H9 (cell line): ENCODE results near the gene RASGRF1. TPM values are rescaled to one million over a fixed set of nuclear protein-coding genes. Genes with fewer than 3 reads are reported as not detected.

Experiments used
- DNase-seq: peaks from one replicate; pipeline ENCODE4 v3.0.0-alpha.2; 2017
- H2AFZ ChIP-seq: one replicate; pipeline ENCODE4 v1.6.1; 2013; ENCODE audit warnings: mild to moderate bottlenecking, low read length, control low read depth, moderate library complexity
- H2AK5ac ChIP-seq: 2 replicates; pipeline ENCODE4 v1.6.1; 2013; ENCODE audit warnings: low read length, control low read depth, mixed read lengths; ENCODE audit not compliant: insufficient read length
- H2BK120ac ChIP-seq: one replicate; pipeline ENCODE4 v1.6.1; 2013; ENCODE audit warnings: low read depth, mild to moderate bottlenecking, low read length, control low read depth, inconsistent platforms; ENCODE audit not compliant: poor library complexity, severe bottlenecking
- H2BK12ac ChIP-seq: 2 replicates; pipeline ENCODE4 v1.6.1; 2013; ENCODE audit warnings: low read length, control low read depth, mixed read lengths, low read depth; ENCODE audit not compliant: insufficient read length
- H2BK15ac ChIP-seq: 2 replicates; pipeline ENCODE4 v1.6.1; 2013; ENCODE audit warnings: low read depth, low read length, control low read depth
- H2BK20ac ChIP-seq: one replicate; pipeline ENCODE4 v1.6.1; 2013; ENCODE audit warnings: low read depth, mild to moderate bottlenecking, low read length, control low read depth, inconsistent platforms; ENCODE audit not compliant: poor library complexity, severe bottlenecking
- H2BK5ac ChIP-seq: 2 replicates; pipeline ENCODE4 v1.6.1; 2013; ENCODE audit warnings: low read length, control low read depth, mixed read lengths; ENCODE audit not compliant: insufficient read length
- H3K14ac ChIP-seq: 2 replicates; pipeline ENCODE4 v1.6.1; 2013; ENCODE audit warnings: low read length, control low read depth; ENCODE audit not compliant: insufficient read depth
- H3K18ac ChIP-seq: 2 replicates; pipeline ENCODE4 v1.6.1; 2013; ENCODE audit warnings: low read depth, mild to moderate bottlenecking, mixed read lengths, low read length, control low read depth; ENCODE audit not compliant: insufficient read length
- H3K23ac ChIP-seq: 2 replicates; pipeline ENCODE4 v1.6.1; 2013; ENCODE audit warnings: low read length, control low read depth, mixed read lengths, low read depth; ENCODE audit not compliant: insufficient read length
- H3K23me2 ChIP-seq: 2 replicates; pipeline ENCODE4 v1.6.1; 2013; ENCODE audit warnings: low read depth, mild to moderate bottlenecking, mixed read lengths, low read length, control low read depth; ENCODE audit not compliant: insufficient read length, poor library complexity, severe bottlenecking
- H3K27ac ChIP-seq: 2 replicates; pipeline ENCODE4 v1.5.1; 2013; ENCODE audit warnings: low read length, control low read depth, mixed read lengths, low read depth; ENCODE audit not compliant: insufficient read length
- H3K27me3 ChIP-seq: 2 replicates; pipeline ENCODE4 v1.6.1; 2013; ENCODE audit warnings: low read length, control low read depth, inconsistent platforms; ENCODE audit not compliant: insufficient read depth
- H3K4ac ChIP-seq: 2 replicates; pipeline ENCODE4 v1.6.1; 2013; ENCODE audit warnings: low read depth, mild to moderate bottlenecking, control low read depth, inconsistent platforms, low read length, moderate library complexity
- H3K4me1 ChIP-seq: 2 replicates; pipeline ENCODE4 v1.6.1; 2013; ENCODE audit warnings: low read length, control low read depth, inconsistent platforms; ENCODE audit not compliant: insufficient read depth
- H3K4me2 ChIP-seq: 2 replicates; pipeline ENCODE4 v1.6.1; 2013; ENCODE audit warnings: low read length, control low read depth, mixed read lengths; ENCODE audit not compliant: insufficient read length, insufficient read depth
- H3K56ac ChIP-seq: 2 replicates; pipeline ENCODE4 v1.6.1; 2013; ENCODE audit warnings: low read depth, mild to moderate bottlenecking, mixed read lengths, low read length, control low read depth; ENCODE audit not compliant: insufficient read length
- H3K79me1 ChIP-seq: 2 replicates; pipeline ENCODE4 v1.6.1; 2013; ENCODE audit warnings: low read depth, mild to moderate bottlenecking, moderate library complexity, low read length, control low read depth, inconsistent platforms; ENCODE audit not compliant: insufficient read depth, poor library complexity, severe bottlenecking
- H3K79me2 ChIP-seq: 2 replicates; pipeline ENCODE4 v1.6.1; 2013; ENCODE audit warnings: low read length, control low read depth, inconsistent platforms; ENCODE audit not compliant: insufficient read depth
- H3K9ac ChIP-seq: 2 replicates; pipeline ENCODE4 v1.6.1; 2013; ENCODE audit warnings: low read length, control low read depth, mixed read lengths; ENCODE audit not compliant: insufficient read length; ENCODE audit errors: extremely low read depth
- H3K9me3 ChIP-seq: one replicate; pipeline ENCODE4 v1.6.1; 2013; ENCODE audit warnings: low read depth, low read length, inconsistent platforms; ENCODE audit not compliant: control insufficient read depth
- H3T11ph ChIP-seq: one replicate; pipeline ENCODE4 v1.6.1; 2013; ENCODE audit warnings: mild to moderate bottlenecking, low read length, control low read depth, inconsistent platforms
- H4K20me1 ChIP-seq: one replicate; pipeline ENCODE4 v1.6.1; 2013; ENCODE audit not compliant: control insufficient read depth, insufficient read length, insufficient read depth
- H4K5ac ChIP-seq: 2 replicates; pipeline ENCODE4 v1.6.1; 2013; ENCODE audit warnings: low read depth, mild to moderate bottlenecking, mixed read lengths, low read length, control low read depth; ENCODE audit not compliant: insufficient read length
- H4K8ac ChIP-seq: replicated peaks from 2 replicates; pipeline ENCODE4 v1.6.1; 2013; ENCODE audit warnings: low read length, control low read depth, mixed read lengths, low read depth; ENCODE audit not compliant: insufficient read length
- H4K91ac ChIP-seq: 2 replicates; pipeline ENCODE4 v1.6.1; 2013; ENCODE audit warnings: low read depth, mild to moderate bottlenecking, moderate library complexity, mixed read lengths, low read length, control low read depth; ENCODE audit not compliant: insufficient read length
- H3K27ac Mint-ChIP-seq, 3 experiments: 2 replicates in 2 of 3; 3 replicates in 1 of 3; pipeline ENCODE4 v1.8.0; 2020 to 2021; ENCODE audit warnings: mixed read lengths in 3 of 3, mild to moderate bottlenecking in 1 of 3, moderate library complexity in 1 of 3
- H3K27me3 Mint-ChIP-seq: 2 replicates; pipeline ENCODE4 v1.8.0; 2021; ENCODE audit warnings: low read depth, mild to moderate bottlenecking, moderate library complexity, mixed read lengths
- H3K36me3 Mint-ChIP-seq, 3 experiments: 2 replicates in 2 of 3; 3 replicates in 1 of 3; pipeline ENCODE4 v1.8.0; 2020 to 2021; ENCODE audit warnings: low read depth in 3 of 3, mixed read lengths in 3 of 3; ENCODE audit not compliant: insufficient read depth in 1 of 3
- H3K4me1 Mint-ChIP-seq, 2 experiments: 2 replicates each; pipeline ENCODE4 v1.8.0; 2020; ENCODE audit warnings: mixed read lengths in 2 of 2
- H3K4me3 Mint-ChIP-seq, 2 experiments: 2 replicates in 1 of 2; 3 replicates in 1 of 2; pipeline ENCODE4 v1.8.0; 2020 to 2021; ENCODE audit warnings: mild to moderate bottlenecking in 2 of 2, mixed read lengths in 2 of 2, moderate library complexity in 1 of 2
- H3K9me3 Mint-ChIP-seq, 2 experiments: 2 replicates in 1 of 2; 3 replicates in 1 of 2; pipeline ENCODE4 v1.8.0; 2020; ENCODE audit warnings: mild to moderate bottlenecking in 2 of 2, mixed read lengths in 2 of 2, moderate library complexity in 1 of 2
- WGBS: extraction: QIAGEN DNeasy Blood & Tissue Kit; methylation state at CpG from one replicate; pipeline ENCODE4 v1.1.7; 2013; ENCODE audit warnings: missing lambda C conversion rate, low lambda C conversion rate, mixed read lengths; ENCODE audit not compliant: insufficient read length; ENCODE audit errors: extremely low coverage; 5-methylcytosine and 5-hydroxymethylcytosine counted together
- total RNA-seq: library from RNA; stranded (reverse); gene quantifications from 2 replicates; pipeline ENCODE4 v1.2.1, GENCODE V29; 2021
- TF ChIP-seq, protein P1 (sequence below): fragments of 200-600 bp; sonication (generic); conservative IDR thresholded peaks from 3 replicates; pipeline ENCODE4 v1.8.0; 2021; ENCODE audit warnings: antibody characterized with exemption, mild to moderate bottlenecking

Gene RASGRF1
- total RNA-seq, 1 experiment from 2014 or later: 0.48 TPM

DNA sequence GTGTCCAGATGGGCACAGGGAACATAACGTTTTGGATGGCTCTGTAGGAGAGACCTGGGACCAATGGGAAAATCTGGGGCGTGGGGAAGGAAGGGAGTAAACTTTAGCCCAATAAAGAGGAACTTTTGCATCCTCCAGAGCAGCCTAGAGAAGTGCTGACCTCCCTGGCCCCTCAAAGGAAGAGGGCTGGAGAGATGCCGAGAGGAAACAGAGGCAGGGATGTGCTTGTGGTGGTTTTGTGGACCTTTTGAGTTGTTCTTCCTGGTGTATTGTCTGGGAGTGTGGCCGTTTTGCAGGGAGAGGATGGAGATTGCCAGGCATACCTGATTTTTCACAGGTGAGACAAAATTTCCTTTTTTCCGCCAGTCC, 155.9 kb downstream of the RASGRF1 start:
- Histone ChIP-seq H2BK20ac (no peak overlapping the region), H2BK5ac (no peak overlapping the region), H2BK15ac (no peak overlapping the region), H4K5ac (no peak overlapping the region), H3K79me1 (no peaks in the 10 kb centered on the region), H2AK5ac (no peak overlapping the region), H2BK120ac (no peak overlapping the region), H3K4ac (no peak overlapping the region), H3K79me2 (no peaks in the 10 kb centered on the region), H3K18ac (no peak overlapping the region), H3T11ph (no peak overlapping the region), H3K27me3 (no peaks in the 10 kb centered on the region), H4K20me1 (no peaks in the 10 kb centered on the region), H3K4me1 (no peaks in the 10 kb centered on the region), H3K4me2 (no peak overlapping the region), H3K9ac (no peak overlapping the region), H4K91ac (no peak overlapping the region), H3K14ac (no peak overlapping the region), H3K9me3 (no peaks in the 10 kb centered on the region), H3K23me2 (no peaks in the 10 kb centered on the region), H2BK12ac (no peak overlapping the region), H3K23ac (no peak overlapping the region), H4K8ac (no peak overlapping the region), H3K56ac (no peak overlapping the region), H3K27ac (no peak overlapping the region), H2AFZ (no peak overlapping the region)
- no peaks in the 10 kb centered on the region; a peak in 1 of 5 replicates for H3K9me3 Mint-ChIP-seq
- no peaks in the 10 kb centered on the region; a peak in 2 of 4 replicates for H3K4me1 Mint-ChIP-seq
- peak overlapping the region in 1 of 3 experiments; percentile 88; a peak in 1 of 7 replicates for H3K27ac Mint-ChIP-seq
- no peak for DNase-seq
- H3K36me3 Mint-ChIP-seq: peaks cover 0 to 3% (median 0%) of the 10 kb centered on the region in 3 experiments; a peak in 3 of 7 replicates
- H3K4me3 Mint-ChIP-seq: no peak overlapping the region
- WGBS: no CpG with 5 or more reads among the region's 5 CpGs
- H3K27me3 Mint-ChIP-seq: peaks cover 7% of the 10 kb centered on the region
- TF ChIP-seq, protein P1, sequence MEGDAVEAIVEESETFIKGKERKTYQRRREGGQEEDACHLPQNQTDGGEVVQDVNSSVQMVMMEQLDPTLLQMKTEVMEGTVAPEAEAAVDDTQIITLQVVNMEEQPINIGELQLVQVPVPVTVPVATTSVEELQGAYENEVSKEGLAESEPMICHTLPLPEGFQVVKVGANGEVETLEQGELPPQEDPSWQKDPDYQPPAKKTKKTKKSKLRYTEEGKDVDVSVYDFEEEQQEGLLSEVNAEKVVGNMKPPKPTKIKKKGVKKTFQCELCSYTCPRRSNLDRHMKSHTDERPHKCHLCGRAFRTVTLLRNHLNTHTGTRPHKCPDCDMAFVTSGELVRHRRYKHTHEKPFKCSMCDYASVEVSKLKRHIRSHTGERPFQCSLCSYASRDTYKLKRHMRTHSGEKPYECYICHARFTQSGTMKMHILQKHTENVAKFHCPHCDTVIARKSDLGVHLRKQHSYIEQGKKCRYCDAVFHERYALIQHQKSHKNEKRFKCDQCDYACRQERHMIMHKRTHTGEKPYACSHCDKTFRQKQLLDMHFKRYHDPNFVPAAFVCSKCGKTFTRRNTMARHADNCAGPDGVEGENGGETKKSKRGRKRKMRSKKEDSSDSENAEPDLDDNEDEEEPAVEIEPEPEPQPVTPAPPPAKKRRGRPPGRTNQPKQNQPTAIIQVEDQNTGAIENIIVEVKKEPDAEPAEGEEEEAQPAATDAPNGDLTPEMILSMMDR: no peak
